ENCODE measurements around the gene CHPF.

- TF ChIP-seq SALL2 (tag by site-specific recombination; IDR thresholded peaks at IDR 0.05; ENCODE audit: borderline replicate concordance): no peak
- no peak for TF ChIP-seq BCL11A (tag by site-specific recombination; IDR thresholded peaks at IDR 0.05; ENCODE audit: low read depth)
- TF ChIP-seq BCL6B (tag by site-specific recombination; IDR thresholded peaks at IDR 0.05): no peak
- no peak for TF ChIP-seq CTCF (tag by site-specific recombination; IDR thresholded peaks at IDR 0.05)
- TF ChIP-seq ZNF510 (tag by site-specific recombination; IDR thresholded peaks at IDR 0.05; ENCODE audit: insufficient replicate concordance): no peak
- TF ChIP-seq ZNF23 (tag by site-specific recombination; IDR thresholded peaks at IDR 0.05; ENCODE audit: borderline replicate concordance): no peak
- TF ChIP-seq, protein P1, sequence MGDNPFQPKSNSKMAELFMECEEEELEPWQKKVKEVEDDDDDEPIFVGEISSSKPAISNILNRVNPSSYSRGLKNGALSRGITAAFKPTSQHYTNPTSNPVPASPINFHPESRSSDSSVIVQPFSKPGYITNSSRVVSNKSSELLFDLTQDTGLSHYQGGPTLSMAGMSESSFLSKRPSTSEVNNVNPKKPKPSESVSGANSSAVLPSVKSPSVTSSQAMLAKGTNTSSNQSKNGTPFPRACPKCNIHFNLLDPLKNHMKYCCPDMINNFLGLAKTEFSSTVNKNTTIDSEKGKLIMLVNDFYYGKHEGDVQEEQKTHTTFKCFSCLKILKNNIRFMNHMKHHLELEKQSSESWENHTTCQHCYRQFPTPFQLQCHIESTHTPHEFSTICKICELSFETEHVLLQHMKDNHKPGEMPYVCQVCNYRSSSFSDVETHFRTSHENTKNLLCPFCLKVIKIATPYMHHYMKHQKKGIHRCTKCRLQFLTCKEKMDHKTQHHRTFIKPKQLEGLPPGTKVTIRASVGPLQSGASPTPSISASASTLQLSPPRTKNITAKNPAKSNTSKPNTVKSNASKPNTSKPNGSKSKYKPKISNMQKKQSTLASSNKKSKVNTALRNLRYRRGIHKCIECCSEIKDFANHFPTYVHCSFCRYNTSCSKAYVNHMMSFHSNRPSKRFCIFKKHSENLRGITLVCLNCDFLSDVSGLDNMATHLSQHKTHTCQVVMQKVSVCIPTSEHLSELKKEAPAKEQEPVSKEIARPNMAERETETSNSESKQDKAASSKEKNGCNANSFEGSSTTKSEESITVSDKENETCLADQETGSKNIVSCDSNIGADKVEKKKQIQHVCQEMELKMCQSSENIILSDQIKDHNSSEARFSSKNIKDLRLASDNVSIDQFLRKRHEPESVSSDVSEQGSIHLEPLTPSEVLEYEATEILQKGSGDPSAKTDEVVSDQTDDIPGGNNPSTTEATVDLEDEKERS (tag by site-specific recombination; IDR thresholded peaks at IDR 0.05): no peak
- TF ChIP-seq, protein P2, sequence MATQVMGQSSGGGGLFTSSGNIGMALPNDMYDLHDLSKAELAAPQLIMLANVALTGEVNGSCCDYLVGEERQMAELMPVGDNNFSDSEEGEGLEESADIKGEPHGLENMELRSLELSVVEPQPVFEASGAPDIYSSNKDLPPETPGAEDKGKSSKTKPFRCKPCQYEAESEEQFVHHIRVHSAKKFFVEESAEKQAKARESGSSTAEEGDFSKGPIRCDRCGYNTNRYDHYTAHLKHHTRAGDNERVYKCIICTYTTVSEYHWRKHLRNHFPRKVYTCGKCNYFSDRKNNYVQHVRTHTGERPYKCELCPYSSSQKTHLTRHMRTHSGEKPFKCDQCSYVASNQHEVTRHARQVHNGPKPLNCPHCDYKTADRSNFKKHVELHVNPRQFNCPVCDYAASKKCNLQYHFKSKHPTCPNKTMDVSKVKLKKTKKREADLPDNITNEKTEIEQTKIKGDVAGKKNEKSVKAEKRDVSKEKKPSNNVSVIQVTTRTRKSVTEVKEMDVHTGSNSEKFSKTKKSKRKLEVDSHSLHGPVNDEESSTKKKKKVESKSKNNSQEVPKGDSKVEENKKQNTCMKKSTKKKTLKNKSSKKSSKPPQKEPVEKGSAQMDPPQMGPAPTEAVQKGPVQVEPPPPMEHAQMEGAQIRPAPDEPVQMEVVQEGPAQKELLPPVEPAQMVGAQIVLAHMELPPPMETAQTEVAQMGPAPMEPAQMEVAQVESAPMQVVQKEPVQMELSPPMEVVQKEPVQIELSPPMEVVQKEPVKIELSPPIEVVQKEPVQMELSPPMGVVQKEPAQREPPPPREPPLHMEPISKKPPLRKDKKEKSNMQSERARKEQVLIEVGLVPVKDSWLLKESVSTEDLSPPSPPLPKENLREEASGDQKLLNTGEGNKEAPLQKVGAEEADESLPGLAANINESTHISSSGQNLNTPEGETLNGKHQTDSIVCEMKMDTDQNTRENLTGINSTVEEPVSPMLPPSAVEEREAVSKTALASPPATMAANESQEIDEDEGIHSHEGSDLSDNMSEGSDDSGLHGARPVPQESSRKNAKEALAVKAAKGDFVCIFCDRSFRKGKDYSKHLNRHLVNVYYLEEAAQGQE (tag by site-specific recombination; IDR thresholded peaks at IDR 0.05): no peak
- TF ChIP-seq ZNF155 (tag by site-specific recombination; IDR thresholded peaks at IDR 0.05): no peak
- no peak for TF ChIP-seq ZNF391 (tag by site-specific recombination; IDR thresholded peaks at IDR 0.05; ENCODE audit: borderline replicate concordance, low read depth)
Measured at GRCh38 chr2:219526320-219527075, 17.1 kb downstream of the CHPF start.

Data from HEK293 (cell line).